Gastrocnemius medialis (tissue), 4 donors: ENCODE results near the gene FOXRED2.
"Not testable (repeated sequence)": the region's sequence is repeated elsewhere in the genome, so short reads cannot be mapped to it uniquely, and the experiment has no call there.

Experiments used
- CTCF ChIP-seq, 5 experiments: fragments of 450-650 bp in 3 of 5; fragments of 200-600 bp in 2 of 5; sonication (generic) in 2 of 5; IDR thresholded peaks in 4 of 5; conservative IDR thresholded peaks in 1 of 5; 1 replicate in 4 of 5; 2 replicates in 1 of 5; pipeline ENCODE4 v1.5.1; 2016 to 2019; ENCODE audit warnings: antibody characterized with exemption in 5 of 5, mild to moderate bottlenecking in 3 of 5, moderate library complexity in 3 of 5
- POLR2A ChIP-seq, 2 donors: fragments of 450-650 bp; IDR thresholded peaks; one replicate each; pipeline ENCODE4 v1.6.1; 2017; ENCODE audit warnings: antibody characterized with exemption in 2 of 2, mild to moderate bottlenecking in 2 of 2, moderate library complexity in 2 of 2

DNA sequence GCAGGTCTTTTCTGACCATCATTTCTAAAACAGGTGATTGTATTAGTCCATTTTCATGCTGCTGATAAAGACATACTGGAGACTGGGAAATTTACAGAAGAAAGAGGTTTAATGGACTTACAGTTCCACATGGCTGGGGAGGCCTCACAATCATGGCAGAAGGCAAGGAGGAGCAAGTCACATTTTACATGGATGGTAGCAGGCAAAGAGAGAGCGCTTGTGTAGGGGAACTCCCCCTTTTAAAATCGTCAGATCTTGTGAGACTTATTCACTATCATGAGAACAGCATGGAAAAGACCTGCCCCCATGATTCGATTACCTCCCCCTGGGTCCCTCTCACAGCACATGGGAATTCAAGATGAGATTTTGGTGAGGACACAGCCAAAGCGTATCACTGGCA lies 26.5 kb upstream of the FOXRED2 start:
- TF ChIP-seq POLR2A (IDR thresholded peaks at IDR 0.05); CTCF (IDR thresholded peaks at IDR 0.05 in 4 of 5, conservative IDR thresholded peaks at IDR 0.05 in 1 of 5): not testable (repeated sequence)
